ENCODE data around the gene CNNM3.

The CNNM3 gene

GRCh38 chr2:96838345-96839292 lies 22.6 kb downstream of the CNNM3 start:
- no peak for DNase-seq (ENCODE audit: low spot score)
- no peak for FAIRE-seq

DNA sequence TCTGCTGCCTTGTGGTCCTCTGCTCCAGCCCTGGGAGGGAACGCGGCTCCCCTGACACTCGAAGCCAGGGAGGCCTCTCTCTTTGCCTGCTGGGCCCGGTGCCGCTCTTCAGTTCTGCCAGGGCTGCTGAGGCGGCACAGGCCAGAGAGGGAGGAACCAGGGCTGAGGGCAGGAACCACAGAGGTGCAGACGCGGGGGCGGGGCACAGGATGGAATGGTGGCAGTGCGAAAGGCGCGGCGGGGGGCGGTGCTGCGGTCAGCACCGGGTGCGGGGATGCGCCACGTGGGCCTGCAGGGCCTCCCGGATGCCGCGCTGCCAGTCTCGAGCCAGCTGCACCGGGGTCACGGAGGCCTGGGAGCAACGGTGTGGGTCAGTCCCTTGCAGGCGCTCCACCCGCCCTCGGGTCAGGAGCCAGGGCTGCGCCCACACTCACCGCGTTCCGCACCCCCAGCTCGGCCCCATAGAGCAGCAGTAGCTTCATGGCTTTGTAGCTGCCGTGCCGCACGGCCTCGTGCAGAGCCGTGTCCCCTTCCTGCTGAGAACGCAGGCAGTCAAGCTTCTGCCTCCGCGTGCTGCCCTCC lies 23.3 kb downstream of the CNNM3 start:
- FAIRE-seq, result no peak

DNA sequence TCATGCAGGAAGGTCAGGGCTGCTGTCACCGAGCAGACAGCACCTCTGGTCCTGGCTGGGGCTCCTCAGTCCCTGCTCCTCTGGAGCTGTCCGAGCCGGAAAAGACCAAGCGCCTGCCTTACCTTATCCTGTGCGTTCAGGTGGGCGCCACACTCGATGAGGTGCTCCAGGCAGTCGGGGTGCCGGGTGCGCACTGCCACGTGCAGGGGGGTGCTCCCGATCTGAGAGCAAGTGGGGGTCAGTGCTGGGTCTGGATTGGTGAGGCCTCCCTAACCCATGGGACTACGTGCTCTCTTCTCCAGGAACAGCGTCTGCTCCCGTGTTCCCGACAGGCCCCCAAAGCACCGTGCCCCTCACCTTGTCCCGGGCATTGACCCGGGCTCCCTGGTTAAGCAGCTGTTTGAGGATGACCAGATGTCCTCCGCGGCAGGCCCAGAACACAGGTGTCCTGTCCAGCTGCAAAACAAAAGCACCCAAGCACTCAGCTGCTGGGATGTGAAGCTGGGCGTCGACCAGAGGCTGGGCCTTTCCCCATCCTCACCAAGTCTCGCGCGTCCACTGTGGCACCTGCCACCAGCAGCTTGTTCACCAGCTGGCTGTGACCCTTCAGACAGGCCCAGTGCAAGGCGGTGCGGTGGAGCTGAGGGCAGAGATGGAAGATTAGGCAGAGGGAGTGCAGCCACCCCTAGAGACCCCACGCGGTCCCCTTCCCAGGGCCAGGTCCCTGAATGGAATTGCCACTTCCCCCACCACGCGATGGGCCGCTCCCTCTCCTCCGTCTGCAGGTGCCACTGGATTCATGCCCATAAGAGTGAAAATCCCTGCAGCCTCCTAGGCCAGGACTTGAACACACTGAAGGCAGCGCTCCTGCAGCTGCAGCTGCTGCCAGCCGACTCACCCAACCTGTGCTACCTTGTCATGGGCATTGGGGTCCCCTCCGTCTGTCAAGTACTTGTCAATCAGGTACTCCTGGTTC lies 24.1 kb downstream of the CNNM3 start:
- FAIRE-seq, result peak; percentile 74
- DNase-seq (ENCODE audit: low spot score), result no peak

More for the DNA sequence above, 23.3 kb downstream of the CNNM3 start:
- DNase-seq (ENCODE audit: low spot score), result no peak

GRCh38 chr2:96841701-96842495 lies 25.8 kb downstream of the CNNM3 start:
- FAIRE-seq (no peak), DNase-seq (ENCODE audit: low spot score) (no peak)

DNA sequence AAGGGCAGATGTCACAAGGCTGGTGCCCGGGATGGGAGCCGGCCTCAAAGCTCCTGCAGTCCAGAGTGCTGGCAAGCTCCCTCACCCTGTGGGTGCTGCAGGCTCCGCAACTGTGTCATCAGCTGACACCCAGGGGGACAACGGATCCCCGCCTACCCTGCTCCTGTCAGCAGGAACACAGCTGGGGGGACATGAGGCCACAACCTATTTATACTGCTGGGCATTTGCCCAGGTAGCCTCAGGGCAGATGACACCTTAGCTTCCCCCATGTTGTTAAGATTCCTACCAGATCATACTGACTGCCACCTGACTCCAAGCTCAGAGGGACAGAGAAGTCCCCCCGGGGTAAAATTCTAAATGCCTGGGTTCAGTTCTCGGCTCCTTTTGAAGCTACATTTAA lies 26.5 kb downstream of the CNNM3 start:
- DNase-seq (ENCODE audit: low spot score) (no peak), FAIRE-seq (no peak)

DNA sequence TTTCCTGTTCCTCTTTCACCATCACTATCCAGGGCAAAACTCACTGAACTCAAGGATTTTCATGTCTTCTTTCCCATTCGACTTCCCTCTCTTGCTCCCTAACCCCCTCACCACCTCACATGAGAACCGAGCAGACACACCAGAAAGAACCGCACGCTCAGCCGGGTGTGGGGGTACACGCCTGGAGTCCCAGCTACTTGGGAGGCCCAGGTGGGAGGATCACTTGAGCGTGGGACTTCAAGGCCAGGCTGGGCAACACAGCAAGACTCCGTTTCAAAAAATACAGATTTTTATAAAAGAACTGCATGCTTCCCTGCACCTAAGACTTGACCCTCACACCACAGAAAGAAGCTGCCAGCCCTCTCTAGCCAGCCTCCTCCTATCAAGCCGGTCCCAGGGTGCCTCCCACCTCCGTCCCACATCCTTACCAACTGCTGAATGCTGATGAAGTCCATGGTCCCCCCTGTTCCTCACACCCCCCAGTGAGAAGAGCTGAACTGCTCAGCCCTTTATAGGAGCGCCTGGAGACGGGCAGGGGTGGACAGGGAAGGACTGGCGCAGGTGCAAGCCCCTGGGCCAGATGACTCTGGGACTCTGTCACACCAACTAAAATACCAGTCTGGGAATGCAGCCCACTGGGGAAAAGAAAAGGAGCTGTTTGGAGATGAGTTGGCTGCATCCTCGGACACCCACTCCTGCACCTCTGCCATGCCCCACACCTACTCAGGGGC lies 27.6 kb downstream of the CNNM3 start, which contains the start of gene ANKRD23:
Gene ANKRD23, minus strand, starts transcription at position 484 of the 731 bp plus-strand sequence. Its CDS starts 29 bp downstream, at position 455.
- no peak for FAIRE-seq
- no peak for DNase-seq (ENCODE audit: low spot score)

- DNase-seq (ENCODE audit: low spot score) (no peak), FAIRE-seq (no peak)
These were observed 28.3 kb downstream of the CNNM3 start for GRCh38 chr2:96844405-96844808.

GRCh38 chr2:96846825-96847224 lies 30.8 kb downstream of the CNNM3 start:
- DNase-seq (ENCODE audit: low spot score) (no peak), FAIRE-seq (no peak)

- no peak for FAIRE-seq
- DNase-seq (ENCODE audit: low spot score), result no peak
These were observed 31.5 kb downstream of the CNNM3 start for GRCh38 chr2:96847586-96847985.

DNA sequence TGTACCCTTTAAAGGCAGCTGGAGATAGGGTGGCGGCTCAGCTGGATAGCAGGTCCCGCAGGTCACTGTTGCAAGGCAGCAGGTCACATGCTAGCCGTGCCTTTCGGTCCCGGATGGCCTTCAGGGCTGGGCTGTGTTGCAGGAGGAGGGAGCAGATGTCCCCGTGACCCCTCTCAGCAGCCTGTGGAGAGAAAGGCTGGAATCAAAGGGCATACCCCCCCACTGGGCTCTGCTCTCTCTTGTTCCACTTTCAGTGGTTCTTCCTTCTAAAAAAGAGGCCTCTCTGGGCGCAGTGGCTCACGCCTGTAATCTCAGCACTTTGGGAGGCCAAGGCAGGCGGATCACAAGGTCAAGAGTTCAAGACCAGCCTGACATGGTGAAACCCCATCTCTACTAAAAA lies 32.2 kb downstream of the CNNM3 start:
- FAIRE-seq (no peak), DNase-seq (ENCODE audit: low spot score) (no peak)

GRCh38 chr2:96852667-96853066 lies 36.6 kb downstream of the CNNM3 start:
- FAIRE-seq, result no peak
- no peak for DNase-seq (ENCODE audit: low spot score)

- peak; percentile 61 for FAIRE-seq
- DNase-seq (ENCODE audit: low spot score), result no peak
These were observed 37.3 kb downstream of the CNNM3 start for GRCh38 chr2:96853321-96853720.

DNA sequence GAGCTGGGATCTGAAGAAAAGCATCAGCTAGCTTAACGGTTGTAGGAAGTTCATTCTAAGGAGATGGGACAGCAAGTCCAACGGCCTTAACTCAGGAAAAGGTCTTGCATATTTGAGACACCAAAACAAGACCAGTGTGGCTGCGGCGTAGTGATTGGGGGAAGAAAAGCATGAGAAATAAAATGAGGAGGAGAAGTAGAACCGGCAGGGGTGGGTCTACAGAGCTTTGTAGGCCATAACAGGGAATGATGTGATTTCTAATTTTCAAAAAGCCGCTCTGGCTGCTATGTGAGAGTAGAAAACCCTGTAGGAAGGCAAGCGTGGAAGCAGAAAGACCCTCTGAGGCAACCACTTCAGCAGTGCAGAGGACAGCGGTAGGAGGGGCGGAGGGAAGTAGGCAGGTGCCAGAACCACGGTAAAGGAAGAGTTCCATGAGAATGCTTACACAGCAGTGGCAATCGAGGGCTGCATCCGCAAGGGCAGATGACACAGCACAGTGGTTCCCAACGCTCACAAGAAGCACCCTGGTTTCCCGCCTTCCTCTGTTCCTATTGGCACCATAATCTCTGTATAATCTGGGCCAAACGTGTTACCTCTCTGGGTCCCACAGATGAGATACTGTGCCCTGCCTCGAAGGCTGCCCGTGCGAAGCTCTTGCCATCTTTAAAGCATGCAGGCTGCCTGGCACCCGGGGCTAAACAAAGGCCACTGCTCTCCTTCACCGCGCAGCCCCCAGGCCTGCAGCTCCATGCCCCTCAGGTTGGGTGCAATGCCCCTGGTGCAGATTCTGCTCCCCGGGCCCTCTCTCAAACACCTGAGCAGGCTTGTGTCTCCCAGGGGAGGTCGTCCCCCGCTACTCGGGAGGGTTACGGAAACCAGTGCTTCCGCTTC lies 41.0 kb downstream of the CNNM3 start:
- DNase-seq (ENCODE audit: low spot score) (no peak), FAIRE-seq (no peak)

GRCh38 chr2:96857667-96858372 lies 41.8 kb downstream of the CNNM3 start, which contains the start of gene ANKRD39:
Gene ANKRD39, minus strand, starts transcription at chr2:96858016. Its CDS starts 29 bp downstream, at chr2:96857987.
- peak; percentile 100 for DNase-seq (ENCODE audit: low spot score)
- FAIRE-seq, result peak; percentile 65

- no peak for DNase-seq (ENCODE audit: low spot score)
- no peak for FAIRE-seq
These were observed 43.1 kb downstream of the CNNM3 start for GRCh38 chr2:96859099-96859649.

DNA sequence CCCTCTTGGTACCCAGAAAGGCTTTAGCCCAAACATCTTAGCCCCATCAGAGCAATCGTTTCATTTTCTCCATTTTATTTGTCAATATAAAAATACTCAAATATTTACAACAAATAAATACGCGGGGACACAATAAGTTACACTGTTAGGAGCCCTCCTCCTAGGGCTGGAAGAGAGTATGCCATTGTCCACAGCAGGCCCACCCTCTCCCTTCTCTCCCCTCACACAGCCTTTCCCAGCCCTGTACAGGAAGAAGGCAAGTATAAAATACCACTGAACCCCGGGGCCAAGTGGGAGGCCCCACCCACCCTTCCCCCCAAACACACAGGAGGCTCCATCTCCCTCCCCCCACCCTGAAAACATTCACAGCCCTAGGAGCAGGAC lies 43.6 kb downstream of the CNNM3 start:
- no peak for DNase-seq (ENCODE audit: low spot score)
- no peak for FAIRE-seq

DNA sequence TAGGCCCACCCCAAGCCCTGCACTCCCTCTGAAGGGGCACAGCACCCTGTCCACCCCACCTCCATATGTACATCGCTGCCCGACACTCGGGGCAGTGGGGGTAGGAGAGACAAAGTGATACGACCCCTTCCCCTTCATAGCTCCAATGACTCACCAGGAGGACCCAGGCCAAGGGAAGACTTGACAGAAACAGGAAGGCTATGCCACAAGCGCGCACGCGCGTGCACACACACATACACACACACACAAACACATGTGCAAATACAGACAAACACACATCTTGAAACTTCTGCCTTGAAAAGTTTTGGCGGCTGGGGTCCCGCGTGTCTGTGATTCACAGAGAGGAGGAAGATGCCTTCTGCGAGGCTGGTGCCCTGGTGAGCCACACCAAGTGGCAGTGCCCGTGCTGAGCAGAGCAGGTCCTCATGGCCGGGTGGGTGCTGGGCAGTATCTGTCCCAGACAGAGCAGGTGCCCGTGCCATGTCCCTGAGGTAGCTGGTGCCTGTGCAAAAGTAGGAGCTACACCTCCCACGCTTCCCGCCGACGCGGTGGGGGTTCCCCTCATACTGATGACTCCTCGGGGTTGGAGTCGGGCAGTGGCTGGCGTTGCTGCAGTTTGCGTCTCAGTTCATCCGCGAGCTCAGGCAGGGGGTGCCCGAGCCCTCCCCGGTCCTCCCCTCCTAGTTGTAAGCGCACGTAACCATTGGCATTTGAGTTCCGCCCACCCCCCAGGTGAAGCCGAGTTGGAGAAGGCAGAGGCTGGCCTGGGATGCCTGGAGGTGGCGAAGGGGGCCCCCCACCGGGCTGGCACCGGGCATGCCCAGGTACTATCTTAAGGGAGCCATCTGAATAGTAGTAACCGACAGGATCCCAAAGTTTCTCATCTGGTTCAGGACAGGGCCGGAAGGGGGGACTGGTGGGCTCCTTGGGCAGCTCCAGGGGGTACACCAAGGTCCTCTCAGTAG lies 44.3 kb downstream of the CNNM3 start:
- no peak for DNase-seq (ENCODE audit: low spot score)
- no peak for FAIRE-seq

All from urothelium cell line (cell line).